ENCODE data around the gene KRTAP4-12.

DNA sequence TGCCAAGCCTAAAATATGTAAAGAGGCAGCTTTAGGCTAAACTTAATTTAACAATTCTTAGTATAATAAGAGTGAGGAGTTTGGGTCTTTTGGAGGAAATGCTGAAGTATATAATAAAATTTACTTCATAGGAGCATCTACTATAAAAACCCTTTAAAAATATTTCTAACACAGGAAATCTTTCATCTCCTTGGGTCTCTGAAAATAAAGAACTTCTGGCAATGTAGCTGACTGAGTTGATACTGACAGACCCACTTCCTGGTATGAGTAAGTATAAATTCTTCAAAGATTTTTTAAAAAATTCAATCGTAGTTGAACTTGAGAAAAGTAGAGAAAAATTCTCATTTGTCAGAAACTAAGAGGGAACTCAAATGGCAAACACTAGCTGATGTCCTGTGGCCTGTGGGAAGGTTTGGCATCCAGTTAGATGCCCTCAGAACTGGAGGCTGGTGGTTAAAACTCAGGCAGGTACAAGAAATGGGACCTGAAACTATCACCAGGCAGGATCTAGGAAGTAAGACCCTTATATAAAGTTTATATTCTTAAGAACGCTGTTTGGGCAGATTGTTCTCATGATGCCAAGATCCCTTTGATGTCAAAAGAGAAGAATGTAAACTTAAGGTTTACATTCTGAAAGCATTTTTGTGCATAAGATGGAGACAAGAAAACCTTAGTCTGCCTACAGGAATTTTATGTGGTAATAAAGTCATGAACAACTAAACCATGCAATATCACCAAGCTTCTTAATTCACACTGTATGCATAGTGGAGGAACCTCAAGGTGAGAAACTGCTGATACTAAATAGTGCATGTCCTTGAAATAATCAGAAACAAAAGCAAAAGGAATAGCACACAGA lies 10.1 kb upstream of the KRTAP4-12 start:
- no peak for TF ChIP-seq POLR2A (IDR thresholded peaks at IDR 0.05)
- TF ChIP-seq, protein P1, sequence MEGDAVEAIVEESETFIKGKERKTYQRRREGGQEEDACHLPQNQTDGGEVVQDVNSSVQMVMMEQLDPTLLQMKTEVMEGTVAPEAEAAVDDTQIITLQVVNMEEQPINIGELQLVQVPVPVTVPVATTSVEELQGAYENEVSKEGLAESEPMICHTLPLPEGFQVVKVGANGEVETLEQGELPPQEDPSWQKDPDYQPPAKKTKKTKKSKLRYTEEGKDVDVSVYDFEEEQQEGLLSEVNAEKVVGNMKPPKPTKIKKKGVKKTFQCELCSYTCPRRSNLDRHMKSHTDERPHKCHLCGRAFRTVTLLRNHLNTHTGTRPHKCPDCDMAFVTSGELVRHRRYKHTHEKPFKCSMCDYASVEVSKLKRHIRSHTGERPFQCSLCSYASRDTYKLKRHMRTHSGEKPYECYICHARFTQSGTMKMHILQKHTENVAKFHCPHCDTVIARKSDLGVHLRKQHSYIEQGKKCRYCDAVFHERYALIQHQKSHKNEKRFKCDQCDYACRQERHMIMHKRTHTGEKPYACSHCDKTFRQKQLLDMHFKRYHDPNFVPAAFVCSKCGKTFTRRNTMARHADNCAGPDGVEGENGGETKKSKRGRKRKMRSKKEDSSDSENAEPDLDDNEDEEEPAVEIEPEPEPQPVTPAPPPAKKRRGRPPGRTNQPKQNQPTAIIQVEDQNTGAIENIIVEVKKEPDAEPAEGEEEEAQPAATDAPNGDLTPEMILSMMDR (IDR thresholded peaks at IDR 0.05), result no peak

Data from heart left ventricle (tissue), 13 donors.